Lower lobe of right lung (tissue), 2 donors: Measurements from ENCODE around the gene FRAS1. TPM values are rescaled to one million over a fixed set of nuclear protein-coding genes. Genes with fewer than 3 reads are reported as not detected.

ENCODE experiments used
- ATAC-seq, 2 donors: fragments of 200-7000 bp; cut with Tn5 transposase; one replicate each; pipeline ENCODE4 v1.9.1; 2020 to 2022; ENCODE audit warnings: mild to moderate bottlenecking in 2 of 2, moderate library complexity in 2 of 2
- DNase-seq: peaks from one replicate; pipeline ENCODE4 v3.0.0-alpha.2; 2020
- H3K27ac ChIP-seq: fragments of 200-600 bp; one replicate; pipeline ENCODE4 v1.8.0; 2022
- H3K27me3 ChIP-seq: fragments of 200-600 bp; one replicate; pipeline ENCODE4 v1.8.0; 2022; ENCODE audit warnings: low read depth
- H3K36me3 ChIP-seq: fragments of 200-600 bp; one replicate; pipeline ENCODE4 v1.8.0; 2022; ENCODE audit warnings: mild to moderate bottlenecking
- H3K4me1 ChIP-seq: fragments of 200-600 bp; one replicate; pipeline ENCODE4 v1.8.0; 2022
- H3K4me3 ChIP-seq: fragments of 200-600 bp; one replicate; pipeline ENCODE4 v1.8.0; 2022; ENCODE audit warnings: mild to moderate bottlenecking
- H3K9me3 ChIP-seq: fragments of 200-600 bp; one replicate; pipeline ENCODE4 v1.8.0; 2022
- CTCF ChIP-seq: fragments of 200-600 bp; IDR thresholded peaks from one replicate; pipeline ENCODE4 v1.8.0; 2022; ENCODE audit warnings: antibody characterized with exemption, mild to moderate bottlenecking
- intact Hi-C: fragments of 100-400 bp; cut with DNase I; formaldehyde crosslinking; loops from one replicate; pipeline ENCODE4 v1.11.0; 2022
- total RNA-seq: library from RNA; stranded (reverse); fragmentation: NEBNext Ultra II Directional; extraction: Animal tissue kit (Norgen Biotek cat#: 25700); gene quantifications from one replicate; pipeline ENCODE4 v1.2.1, GENCODE V29; 2021
- donor health status: DM: no; HTN: yes; CAD: no; lungs with severe emphysema.

The FRAS1 gene
- total RNA-seq, 1 donor from 2014 or later = 9.2 TPM

DNA sequence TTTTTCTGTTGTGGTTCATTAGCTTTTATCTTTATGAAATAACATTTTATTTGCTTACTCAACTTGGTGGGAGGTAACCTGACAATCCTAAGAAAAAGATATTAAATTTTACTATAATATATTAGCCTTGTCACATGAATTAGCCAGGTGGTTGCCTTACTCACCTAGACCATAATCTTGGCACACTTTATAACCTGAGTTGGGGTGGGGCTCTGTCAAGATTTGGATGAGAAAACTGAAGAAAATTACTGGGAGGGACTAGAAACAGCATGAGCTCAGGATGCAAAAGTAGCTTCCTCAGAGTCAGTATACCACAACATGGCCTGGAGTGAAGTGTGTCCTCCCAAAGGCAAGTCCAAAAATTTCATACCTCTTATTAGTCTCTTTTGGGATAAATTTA lies 329.6 kb downstream of the FRAS1 start:
- TF ChIP-seq CTCF = no peak
- intact Hi-C loops = no loop called here
- Histone ChIP-seq H3K27me3 (no peaks in the 10 kb centered on the region), H3K4me3 (no peak overlapping the region), H3K27ac (no peak overlapping the region), H3K4me1 (no peaks in the 10 kb centered on the region), H3K9me3 (no peaks in the 10 kb centered on the region), H3K36me3 (no peaks in the 10 kb centered on the region)
- ATAC-seq (no peak), DNase-seq (no peak)

- no peak for TF ChIP-seq CTCF
- peaks cover 9% of the 10 kb centered on the region for H3K9me3 ChIP-seq
- intact Hi-C loops = no loop called here
These were observed 338.5 kb downstream of the FRAS1 start for GRCh38 chr4:78395642-78396041.

DNA sequence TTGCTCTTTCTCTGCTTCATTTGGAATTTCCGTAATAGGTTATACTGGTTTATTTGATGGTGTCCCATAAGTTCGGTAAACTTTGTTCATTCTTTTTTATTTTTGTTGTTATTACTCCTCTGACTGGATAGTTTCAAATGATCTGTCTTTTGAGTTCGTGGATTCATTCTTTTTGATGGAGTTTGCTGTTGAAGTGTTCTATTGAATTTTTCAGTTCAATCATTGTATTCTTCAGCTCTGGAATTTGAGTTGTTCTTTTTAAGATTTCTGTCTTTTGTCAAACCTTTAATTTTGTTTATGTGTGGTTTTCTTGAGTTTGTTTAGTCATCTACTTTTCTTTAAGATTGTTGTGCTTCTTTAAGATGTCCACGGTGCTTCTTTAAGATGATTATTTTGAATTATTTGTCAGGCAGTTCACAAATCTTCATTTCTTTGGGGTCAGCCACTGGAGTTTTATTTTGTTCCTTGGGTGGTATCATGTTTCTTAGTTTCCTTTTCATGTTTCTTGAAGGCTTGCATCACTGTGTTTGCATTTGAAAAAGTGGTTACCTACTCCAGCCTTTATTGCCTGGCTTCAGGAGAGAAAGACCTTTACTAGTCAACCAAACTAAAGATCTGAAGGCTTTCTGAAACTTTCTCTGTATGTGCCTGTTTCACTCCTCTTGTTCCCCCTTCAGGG lies 339.6 kb downstream of the FRAS1 start:
- ATAC-seq (no peak), DNase-seq (no peak)
- Histone ChIP-seq H3K27me3 (no peaks in the 10 kb centered on the region), H3K27ac (no peak overlapping the region), H3K4me1 (no peaks in the 10 kb centered on the region), H3K4me3 (no peak overlapping the region), H3K36me3 (no peaks in the 10 kb centered on the region), H3K9me3 (peaks cover 9% of the 10 kb centered on the region)
- TF ChIP-seq CTCF = no peak
- intact Hi-C loops = no loop called here

More at GRCh38 chr4:78395642-78396041, 338.5 kb downstream of the FRAS1 start:
- H3K27ac ChIP-seq = no peak overlapping the region
- no peaks in the 10 kb centered on the region for H3K36me3 ChIP-seq
- no peaks in the 10 kb centered on the region for H3K27me3 ChIP-seq
- H3K4me3 ChIP-seq = no peak overlapping the region
- ATAC-seq (no peak), DNase-seq (no peak)
- no peaks in the 10 kb centered on the region for H3K4me1 ChIP-seq

DNA sequence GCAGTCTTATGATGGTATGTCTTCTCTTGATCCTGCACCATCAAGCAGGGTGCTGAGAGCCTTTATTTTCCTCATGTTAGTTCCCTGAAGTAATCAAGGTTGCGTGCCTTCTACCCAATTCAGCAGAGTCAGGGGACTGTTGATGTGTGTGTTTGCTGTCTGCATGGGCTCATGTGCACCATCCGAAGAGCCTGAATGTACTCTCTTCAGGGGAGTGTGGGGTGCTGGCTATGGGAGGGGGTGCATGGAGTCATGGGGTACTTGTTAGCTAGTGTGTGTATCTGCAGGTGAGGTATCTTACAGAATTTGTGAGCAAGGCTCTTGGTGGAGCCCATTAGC lies 340.1 kb downstream of the FRAS1 start:
- no peak for ATAC-seq
- no peaks in the 10 kb centered on the region for H3K36me3 ChIP-seq
- H3K4me1 ChIP-seq = no peaks in the 10 kb centered on the region
- intact Hi-C loops = no loop called here
- TF ChIP-seq CTCF = no peak
- no peak overlapping the region for H3K4me3 ChIP-seq
- no peak for DNase-seq
- peaks cover 9% of the 10 kb centered on the region for H3K9me3 ChIP-seq
- no peaks in the 10 kb centered on the region for H3K27me3 ChIP-seq
- no peak overlapping the region for H3K27ac ChIP-seq

- no peak overlapping the region for H3K4me3 ChIP-seq
- H3K27ac ChIP-seq = no peak overlapping the region
- ATAC-seq = no peak
- H3K9me3 ChIP-seq = no peaks in the 10 kb centered on the region
- intact Hi-C loops = no loop called here
- DNase-seq = no peak
- no peak for TF ChIP-seq CTCF
- no peaks in the 10 kb centered on the region for H3K27me3 ChIP-seq
- no peaks in the 10 kb centered on the region for H3K4me1 ChIP-seq
- H3K36me3 ChIP-seq = no peaks in the 10 kb centered on the region
These were observed 352.6 kb downstream of the FRAS1 start for GRCh38 chr4:78409612-78410202.
